Measurements from ENCODE around the gene UBTD2.
"Not testable (repeated sequence)": the region's sequence is repeated elsewhere in the genome, so short reads cannot be mapped to it uniquely, and the experiment has no call there.

The UBTD2 gene

DNA sequence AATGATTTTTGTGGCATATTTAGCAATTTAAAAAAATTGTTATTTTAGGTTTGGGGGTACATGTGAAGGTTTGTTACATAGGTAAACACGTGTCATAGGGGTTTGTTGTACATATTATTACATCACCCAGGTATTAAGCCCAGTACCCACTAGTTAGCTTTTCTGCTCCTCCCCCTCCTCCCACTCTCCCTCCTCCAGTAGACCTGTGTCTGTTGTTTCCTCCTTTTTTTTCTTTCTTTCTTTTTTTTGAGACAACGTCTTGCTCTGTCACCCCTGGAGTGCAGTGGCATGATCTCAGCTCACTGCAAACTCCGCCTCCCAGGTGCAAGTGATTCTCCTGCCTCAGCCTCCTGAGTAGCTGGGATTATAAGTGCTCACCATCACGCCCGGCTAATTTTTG is 8.3 kb upstream of the UBTD2 start:
- DNase-seq, result not testable (repeated sequence)

- DNase-seq, result no peak
Observed at GRCh38 chr5:172288465-172288864, 4.9 kb upstream of the UBTD2 start.

- not testable (repeated sequence) for DNase-seq
Observed at GRCh38 chr5:172287140-172287539, 3.6 kb upstream of the UBTD2 start.

- no peak for DNase-seq
Observed at GRCh38 chr5:172285226-172286143, 1.9 kb upstream of the UBTD2 start.

- no peak for DNase-seq
Observed at GRCh38 chr5:172284611-172284980, 1.0 kb upstream of the UBTD2 start.

DNA sequence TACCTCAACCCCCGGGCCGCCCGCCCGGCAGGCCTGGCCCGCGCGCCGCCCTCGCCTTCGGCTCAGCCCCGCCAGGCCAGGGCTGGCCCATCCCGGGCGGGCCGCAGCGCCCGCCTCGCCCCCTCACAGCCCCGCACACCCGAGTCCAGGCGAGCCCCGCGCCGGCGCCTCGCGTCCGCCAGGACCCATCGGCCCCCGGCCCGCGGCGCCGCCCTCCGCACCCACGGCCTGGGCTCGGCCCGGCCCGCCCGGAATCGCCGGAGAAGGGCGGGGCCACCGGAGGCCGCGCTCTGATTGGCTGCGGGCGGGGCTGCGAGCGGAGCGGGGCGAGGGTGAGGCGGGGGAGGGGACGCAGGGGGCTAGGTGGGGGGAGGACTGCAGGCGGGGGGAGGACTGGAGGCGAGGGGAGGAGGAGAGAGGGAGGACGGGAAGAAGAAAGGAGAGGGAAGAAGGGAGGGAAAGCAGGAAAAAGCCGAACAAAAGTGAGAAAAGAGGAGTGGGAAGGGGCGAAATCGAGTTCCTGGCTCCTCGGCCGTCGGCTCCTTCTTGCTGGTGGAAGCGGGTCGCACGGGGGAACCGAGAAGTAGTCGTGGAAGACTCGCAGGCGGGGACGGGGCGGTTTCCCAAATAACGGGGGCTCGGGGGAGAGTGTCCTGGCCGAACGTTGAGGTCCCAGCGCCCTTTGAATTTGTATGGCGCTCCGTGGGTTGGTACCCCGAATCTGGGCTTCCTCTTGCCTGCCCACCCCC is 472 bp upstream of the UBTD2 start:
- no peak for DNase-seq

GRCh38 chr5:172282272-172283019 is 1.1 kb downstream of the UBTD2 start:
- no peak for DNase-seq

- no peak for DNase-seq
Observed at GRCh38 chr5:172281346-172281745, 2.2 kb downstream of the UBTD2 start.

DNA sequence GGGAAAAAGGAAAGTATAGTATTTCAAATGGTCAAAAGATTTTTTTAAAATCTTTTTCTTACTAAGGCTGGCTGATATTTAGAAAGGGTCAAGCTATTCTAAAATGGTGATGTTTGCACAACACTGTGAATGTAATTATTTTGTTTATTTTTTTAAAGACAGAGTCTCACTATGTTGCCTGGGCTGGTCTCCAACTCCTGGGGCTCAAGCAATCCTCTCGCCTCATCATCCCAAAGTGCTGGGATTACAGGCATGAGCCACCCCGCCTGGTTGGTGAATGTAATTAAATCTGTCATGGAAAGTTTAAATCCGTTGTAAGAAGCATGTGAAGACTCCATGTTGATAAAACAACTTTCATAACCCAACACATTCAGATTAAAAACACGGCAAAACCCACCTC is 2.6 kb downstream of the UBTD2 start:
- DNase-seq, result no peak

DNA sequence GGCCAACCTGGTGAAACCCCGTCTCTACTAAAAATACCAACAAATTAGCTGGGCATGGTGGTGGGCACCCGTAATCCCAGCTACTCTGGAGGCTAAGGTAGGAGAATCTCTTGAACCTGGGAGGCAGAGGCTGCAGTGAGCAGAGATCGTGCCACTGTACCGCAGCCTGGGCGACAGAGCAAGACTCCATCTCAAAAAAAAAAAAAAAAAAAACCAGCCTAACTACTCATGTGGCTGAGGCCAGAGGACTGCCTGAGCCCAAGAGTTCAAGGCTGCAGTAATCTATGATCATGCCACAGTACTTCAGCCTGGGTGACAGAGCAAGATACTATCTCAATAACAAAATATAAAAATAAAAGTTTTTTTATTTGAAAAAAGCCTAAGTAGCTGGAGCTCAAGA is 3.2 kb downstream of the UBTD2 start:
- DNase-seq, result no peak

DNA sequence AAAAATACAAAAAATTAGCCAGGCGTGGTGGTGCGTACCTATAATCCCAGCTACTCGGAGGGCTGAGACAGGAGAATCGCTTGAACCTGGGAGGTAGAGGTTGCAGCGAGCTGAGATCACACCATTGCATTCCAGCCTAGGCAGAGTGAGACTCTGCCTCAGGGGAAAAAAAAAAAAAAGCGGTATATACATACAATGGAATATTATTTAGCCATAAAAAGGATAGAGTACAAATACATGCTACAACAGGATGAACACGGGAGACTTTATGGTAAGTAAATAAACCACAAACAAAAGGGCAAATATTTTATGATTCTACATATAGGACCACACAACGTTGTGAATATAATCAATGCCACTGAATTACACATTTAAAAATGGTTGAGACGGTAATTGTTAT is 5.2 kb downstream of the UBTD2 start:
- no peak for DNase-seq

DNA sequence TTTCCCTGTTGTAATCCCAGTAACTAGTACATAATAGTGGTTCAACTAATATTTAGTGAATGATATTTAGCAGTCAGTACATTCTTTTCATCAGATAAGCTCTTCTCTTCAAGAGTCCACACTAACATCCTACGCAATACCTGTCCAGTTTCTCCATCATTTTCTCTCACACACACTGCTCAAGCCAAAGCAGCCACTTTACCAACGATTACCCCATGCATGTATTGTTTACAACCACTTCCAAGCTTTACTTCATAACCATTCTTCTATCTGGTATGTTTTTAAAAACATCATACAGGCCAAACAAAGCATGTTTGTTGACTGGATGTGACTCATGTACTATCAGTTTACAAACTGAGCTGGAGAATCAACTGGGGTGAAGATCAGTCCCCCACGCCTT is 7.3 kb downstream of the UBTD2 start:
- no peak for DNase-seq

GRCh38 chr5:172274951-172275753 is 8.4 kb downstream of the UBTD2 start:
- no peak for DNase-seq

DNA sequence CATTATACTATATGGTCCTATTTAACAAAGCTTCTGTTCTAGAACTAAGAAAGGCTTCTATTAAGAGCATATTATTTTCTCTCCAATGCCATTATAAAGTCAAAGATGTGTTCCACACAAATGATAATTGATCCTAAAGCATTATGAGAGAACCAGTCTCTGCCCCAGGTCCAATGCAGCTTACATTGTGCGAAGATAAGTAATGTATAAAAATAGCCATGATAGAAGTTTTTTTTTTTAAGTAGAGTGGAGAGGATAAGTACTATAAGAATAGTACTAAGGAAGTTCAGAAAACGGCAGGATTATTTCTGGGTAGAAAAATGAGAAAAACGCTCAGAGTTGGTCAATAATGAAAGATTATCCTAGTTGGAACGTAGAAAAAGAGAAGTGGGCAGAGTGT is 15.6 kb downstream of the UBTD2 start:
- DNase-seq, result no peak

- no peak for DNase-seq
Observed at GRCh38 chr5:172266676-172267092, 16.9 kb downstream of the UBTD2 start.

GRCh38 chr5:172266071-172266675 is 17.4 kb downstream of the UBTD2 start:
- no peak for DNase-seq

GRCh38 chr5:172264815-172265395 is 18.7 kb downstream of the UBTD2 start:
- no peak for DNase-seq

DNA sequence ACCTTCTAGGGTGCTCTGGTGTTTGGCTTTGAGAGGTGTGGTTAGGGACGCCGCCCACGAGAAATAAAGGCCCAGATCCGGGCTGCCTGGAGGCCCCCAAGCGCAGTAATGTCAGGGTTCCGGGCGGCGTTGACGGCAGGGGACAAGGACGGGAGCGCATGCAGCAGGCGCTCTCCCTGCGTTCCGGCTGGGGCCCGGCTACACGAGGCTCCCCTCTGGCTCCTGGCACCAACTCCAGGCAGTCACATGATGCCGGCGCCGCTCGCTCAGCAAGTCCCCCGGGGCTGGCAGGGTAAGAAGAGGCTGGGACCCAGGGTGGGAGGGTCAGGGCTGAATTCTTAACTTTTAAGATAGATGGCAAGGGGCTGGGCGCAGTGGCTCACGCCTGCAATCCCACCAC is 28.1 kb downstream of the UBTD2 start:
- no peak for DNase-seq

GRCh38 chr5:172252501-172252900 is 31.1 kb downstream of the UBTD2 start:
- no peak for DNase-seq

DNA sequence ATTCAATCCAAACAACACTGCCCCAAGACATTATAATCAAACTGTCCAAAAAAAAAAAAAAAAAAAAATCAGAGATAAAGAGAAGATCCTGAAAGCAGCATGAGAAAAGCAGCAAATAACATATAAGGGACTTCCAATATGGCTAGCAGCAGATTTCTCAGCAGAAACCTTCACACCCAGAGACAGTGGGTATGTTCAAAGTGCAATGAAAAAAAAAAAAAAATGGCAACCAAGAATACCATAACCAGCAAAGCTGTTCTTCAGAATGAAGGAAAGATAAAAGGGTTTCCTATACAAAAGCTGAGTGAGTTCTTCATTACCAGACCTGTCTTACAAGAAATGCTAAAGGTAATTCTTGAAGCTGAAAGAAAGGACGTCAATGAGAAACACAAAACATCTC is 32.1 kb downstream of the UBTD2 start:
- DNase-seq, result no peak

- DNase-seq, result no peak
Observed at GRCh38 chr5:172248637-172249036, 34.9 kb downstream of the UBTD2 start.

- no peak for DNase-seq
Observed at GRCh38 chr5:172245703-172246125, 37.9 kb downstream of the UBTD2 start.
